ENCODE data around the gene NPIPB6. TPM values are rescaled to one million over a fixed set of nuclear protein-coding genes. Genes with fewer than 3 reads are reported as not detected.

Gene NPIPB6
- total RNA-seq, 2 donors from 2014 or later: 2.7 to 3.1 TPM

GRCh38 chr16:28292731-28293600 is 70.3 kb downstream of the NPIPB6 start:
- TF ChIP-seq POLR2AphosphoS5 (IDR thresholded peaks at IDR 0.05) (no peak), CTCF (IDR thresholded peaks at IDR 0.05) (no peak), POLR2A (IDR thresholded peaks at IDR 0.05) (peak; percentile 35)
- Histone ChIP-seq H3K36me3 (no peaks in the 10 kb centered on the region), H3K27me3 (replicated peaks; ENCODE audit: insufficient read depth) (no peaks in the 10 kb centered on the region), H3K27ac (peak overlapping the region; percentile 30 to 58), H3K4me3 (peak overlapping the region; percentile 49 to 56), H3K9me3 (no peaks in the 10 kb centered on the region), H3K4me1 (replicated peaks) (no peaks in the 10 kb centered on the region)
- intact Hi-C loops (cut with DNase I): no loop called here
- 0% methylated on average over 34 of the region's 60 CpGs for WGBS
- peak; percentile 32 for DNase-seq (ENCODE audit: low spot score)

Small RNA genes lying within 50 kb of the gene (microRNA-seq; reads per million reads assigned to microRNA genes)
- not detected for gene MIR6862-1

Small RNA genes lying within 50 kb of the gene (small RNA-seq; reads per million reads assigned to genes)
- gene AC138904.2 (0 reads per million in 2 donors), gene MIR6862-1 (0 reads per million in 2 donors)

Other genes with a start within 250 kb of the NPIPB6 start
- 100 to 1,000 TPM in 1 of 2 donors, 10 to 100 TPM in 1; 51.1 to 145 TPM for gene XPO6, start 151.5 kb downstream of the NPIPB6 start, total RNA-seq
- gene SBK1, start 71.0 kb downstream of the NPIPB6 start, total RNA-seq: 1 to 10 TPM; 5.8 to 8.1 TPM
- gene EIF3CL, start 40.3 kb upstream of the NPIPB6 start, total RNA-seq: 100 to 1,000 TPM; 155 to 261 TPM
- gene NPIPB7, start 108.8 kb upstream of the NPIPB6 start, total RNA-seq: not detected
- gene CLN3, start 128.6 kb upstream of the NPIPB6 start, total RNA-seq: 10 to 100 TPM; 30.6 to 47.3 TPM
- 1 to 10 TPM; 1.3 to 3.4 TPM for gene APOBR, start 131.1 kb upstream of the NPIPB6 start, total RNA-seq
- not detected for gene IL27, start 143.3 kb upstream of the NPIPB6 start, total RNA-seq
- 100 to 1,000 TPM in 1 of 2 donors, 10 to 100 TPM in 1; 79.6 to 107 TPM for gene NUPR1, start 175.5 kb upstream of the NPIPB6 start, total RNA-seq
- 10 to 100 TPM; 32.2 to 59.7 TPM for gene SGF29, start 190.4 kb upstream of the NPIPB6 start, total RNA-seq
- 1 to 10 TPM in 1 of 2 donors, under 1 TPM in 1; 0.96 to 3.1 TPM for gene SULT1A2, start 233.5 kb upstream of the NPIPB6 start, total RNA-seq
- 10 to 100 TPM; 17.6 to 21.5 TPM for gene SULT1A1, start 246.5 kb upstream of the NPIPB6 start, total RNA-seq